Thymus (tissue), 11 donors: ENCODE data around the gene CFL1. TPM values are rescaled to one million over a fixed set of nuclear protein-coding genes. Genes with fewer than 3 reads are reported as not detected.

Experiments
- DNase-seq, 9 donors: peaks; one replicate each; pipeline ENCODE4 v3.0.0-alpha.2; 2013; ENCODE audit warnings: low spot score in 9 of 9, low read depth in 6 of 9, missing footprints in 1 of 9
- H3K27ac ChIP-seq, 2 donors: one replicate each; pipeline ENCODE4 v1.5.1; 2013; ENCODE audit warnings: control low read depth in 1 of 2, low read depth in 1 of 2, low read length in 1 of 2, mild to moderate bottlenecking in 1 of 2, moderate library complexity in 1 of 2
- H3K27me3 ChIP-seq, 2 donors: one replicate each; pipeline ENCODE4 v1.5.1; 2013; ENCODE audit warnings: low read length in 1 of 2; ENCODE audit not compliant: control insufficient read depth in 2 of 2, insufficient read depth in 1 of 2
- H3K36me3 ChIP-seq, 2 donors: one replicate each; pipeline ENCODE4 v1.5.1; 2013; ENCODE audit warnings: low read length in 1 of 2, mild to moderate bottlenecking in 1 of 2, moderate library complexity in 1 of 2; ENCODE audit not compliant: control insufficient read depth in 2 of 2, insufficient read depth in 2 of 2
- H3K4me1 ChIP-seq, 2 donors: one replicate each; pipeline ENCODE4 v1.5.1; 2013; ENCODE audit warnings: low read length in 2 of 2; ENCODE audit not compliant: control insufficient read depth in 2 of 2, insufficient read depth in 2 of 2
- H3K4me3 ChIP-seq, 2 donors: one replicate each; pipeline ENCODE4 v1.5.1; 2013; ENCODE audit warnings: low read length in 2 of 2, control low read depth in 1 of 2, mild to moderate bottlenecking in 1 of 2
- H3K9me3 ChIP-seq, 2 donors: one replicate each; pipeline ENCODE4 v1.5.1; 2013; ENCODE audit warnings: low read length in 1 of 2, mild to moderate bottlenecking in 1 of 2; ENCODE audit not compliant: control insufficient read depth in 2 of 2, insufficient read depth in 1 of 2
- WGBS: extraction: QIAGEN DNeasy Blood & Tissue Kit; methylation state at CpG from one replicate; pipeline ENCODE4 v1.1.7; 2013; 5-methylcytosine and 5-hydroxymethylcytosine counted together
- polyA plus RNA-seq: library from polyadenylated mRNA; stranded (reverse); fragments of 200-250 nt; gene quantifications from one replicate; pipeline ENCODE4 v1.2.3, GENCODE V29; 2013
- total RNA-seq: library from RNA; stranded (reverse); fragments of 120-200 nt; gene quantifications from one replicate; pipeline ENCODE4 v1.2.4, GENCODE V29; 2013
- donor health status: healthy.

CFL1 gene
- total and polyA plus RNA-seq, 2 donors: 673 to 1,006 TPM

DNA sequence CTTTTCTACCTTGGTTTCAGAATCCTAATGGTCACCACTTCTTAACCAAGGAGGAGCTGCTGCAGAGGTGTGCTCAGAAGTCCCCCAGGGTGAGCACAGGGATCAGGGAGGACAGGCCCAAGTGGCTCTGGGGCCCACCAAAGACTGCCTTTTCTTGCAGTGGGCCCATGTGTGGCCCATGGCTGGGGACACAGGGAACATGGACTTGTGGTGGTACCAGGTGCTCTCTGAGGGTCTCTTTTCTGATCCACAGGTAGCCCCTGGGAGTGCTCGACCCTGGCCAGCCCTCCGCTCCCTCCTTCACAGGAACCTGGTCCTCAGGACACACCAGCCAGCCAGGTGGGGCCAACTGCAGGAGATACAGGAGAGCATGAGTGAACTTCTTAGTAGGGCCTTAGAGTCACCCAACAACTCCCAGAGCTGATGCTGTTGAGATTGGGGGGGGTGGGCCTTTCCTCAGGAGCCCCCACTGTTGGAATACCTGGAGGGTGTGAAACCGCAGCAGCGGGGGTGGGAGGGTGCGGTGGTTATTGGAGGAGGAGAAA, 4.3 kb upstream of the CFL1 start:
- Histone ChIP-seq H3K9me3 (peaks cover 0 to 8% of the 10 kb centered on the region in 2 donors), H3K4me3 (no peak overlapping the region), H3K36me3 (peaks cover 56 to 59% of the 10 kb centered on the region in 2 donors), H3K4me1 (peaks cover 10 to 34% of the 10 kb centered on the region in 2 donors), H3K27ac (no peak overlapping the region), H3K27me3 (no peaks in the 10 kb centered on the region)
- WGBS: 90% methylated on average over 5 of the region's 5 CpGs
- DNase-seq: no peak

GRCh38 chr11:65861533-65862183, 3.7 kb upstream of the CFL1 start:
- Histone ChIP-seq H3K4me3 (peak overlapping the region; percentile 75 to 93), H3K27ac (no peak overlapping the region), H3K4me1 (peaks cover 10 to 32% of the 10 kb centered on the region in 2 donors), H3K36me3 (peaks cover 50 to 54% of the 10 kb centered on the region in 2 donors), H3K27me3 (no peaks in the 10 kb centered on the region), H3K9me3 (peaks cover 0 to 8% of the 10 kb centered on the region in 2 donors)
- no peak for DNase-seq
- WGBS: 96% methylated on average over 13 of the region's 13 CpGs

DNA sequence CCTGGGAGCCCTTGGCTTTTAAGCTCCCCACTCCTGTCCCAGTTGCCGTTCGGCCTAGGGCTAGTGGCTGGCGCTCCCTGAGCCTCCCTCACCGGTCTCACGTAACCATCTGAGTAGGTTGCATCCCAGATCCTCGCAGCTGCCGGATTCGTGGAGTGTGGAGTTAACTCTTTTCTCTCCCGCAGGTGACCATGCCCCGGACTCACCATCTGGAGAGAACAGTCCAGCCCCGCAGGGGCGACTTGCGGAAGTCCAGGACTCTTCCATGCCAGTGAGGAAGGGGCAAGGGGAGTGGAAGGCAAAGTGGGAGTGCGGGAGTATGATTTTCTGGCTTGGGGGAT, 3.2 kb upstream of the CFL1 start:
- Histone ChIP-seq H3K36me3 (peaks cover 50 to 54% of the 10 kb centered on the region in 2 donors), H3K9me3 (peaks cover 0 to 8% of the 10 kb centered on the region in 2 donors), H3K27ac (peak overlapping the region; percentile 97 to 99), H3K27me3 (no peaks in the 10 kb centered on the region), H3K4me1 (peaks cover 15 to 37% of the 10 kb centered on the region in 2 donors), H3K4me3 (peak overlapping the region; percentile 75 to 93)
- 23% methylated on average over 14 of the region's 14 CpGs for WGBS
- DNase-seq: no peak

DNA sequence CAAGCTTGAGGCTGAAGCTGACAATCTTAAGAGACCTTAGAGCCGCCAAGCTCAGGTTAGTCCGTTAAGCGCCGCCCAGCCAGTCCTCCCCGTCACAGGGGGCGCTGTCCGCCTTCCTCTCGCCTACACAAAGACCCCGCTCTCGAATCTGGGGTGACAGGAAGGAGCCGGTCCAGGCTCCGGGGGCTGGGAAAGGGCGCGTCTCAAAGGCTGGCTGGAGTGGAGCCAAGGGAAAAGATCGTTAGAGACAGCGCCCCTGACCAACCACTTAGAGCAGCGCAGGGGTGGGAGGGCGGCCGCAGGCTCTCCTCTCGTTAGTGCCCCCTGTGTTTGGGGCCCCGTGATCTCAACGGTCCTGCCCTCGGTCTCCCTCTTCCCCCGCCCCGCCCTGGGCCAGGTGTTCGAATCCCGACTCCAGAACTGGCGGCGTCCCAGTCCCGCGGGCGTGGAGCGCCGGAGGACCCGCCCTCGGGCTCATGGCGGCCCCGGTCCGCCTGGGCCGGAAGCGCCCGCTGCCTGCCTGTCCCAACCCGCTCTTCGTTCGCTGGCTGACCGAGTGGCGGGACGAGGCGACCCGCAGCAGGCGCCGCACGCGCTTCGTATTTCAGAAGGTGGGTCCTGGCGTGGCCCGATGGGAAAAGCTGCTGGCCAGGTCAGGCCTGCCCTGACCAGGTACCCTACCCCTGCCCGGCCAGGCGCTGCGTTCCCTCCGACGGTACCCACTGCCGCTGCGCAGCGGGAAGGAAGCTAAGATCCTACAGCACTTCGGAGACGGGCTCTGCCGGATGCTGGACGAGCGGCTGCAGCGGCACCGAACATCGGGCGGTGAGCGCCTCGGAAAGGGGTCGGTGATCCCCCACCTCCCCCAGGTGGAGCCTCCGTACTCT, 2.5 kb upstream of the CFL1 start, which contains the start of gene MUS81:
MUS81 (plus strand) TSS at position 156 of the 887 bp plus-strand sequence; CDS start at position 477, 321 bp downstream.
- peak; percentile 92 to 99 (median 96) for DNase-seq
- Histone ChIP-seq H3K9me3 (peaks cover 0 to 8% of the 10 kb centered on the region in 2 donors), H3K4me3 (peak within 1 kb of the TSS; percentile 75 to 93), H3K36me3 (peaks cover 50 to 54% of the 10 kb centered on the region in 2 donors), H3K27ac (peak within 1 kb of the TSS; percentile 97 to 99), H3K27me3 (no peaks in the 10 kb centered on the region), H3K4me1 (peaks cover 18 to 43% of the 10 kb centered on the region in 2 donors)
- under 1% methylated on average over 78 of the region's 78 CpGs for WGBS

GRCh38 chr11:65859812-65860277, 1.9 kb upstream of the CFL1 start:
- under 1% methylated on average over 16 of the region's 16 CpGs for WGBS
- Histone ChIP-seq H3K27me3 (no peaks in the 10 kb centered on the region), H3K9me3 (peaks cover 0 to 8% of the 10 kb centered on the region in 2 donors), H3K36me3 (peaks cover 50 to 54% of the 10 kb centered on the region in 2 donors), H3K4me1 (peaks cover 22 to 45% of the 10 kb centered on the region in 2 donors), H3K4me3 (peak overlapping the region; percentile 75 to 93), H3K27ac (peak overlapping the region; percentile 97 to 99)
- no peak for DNase-seq

DNA sequence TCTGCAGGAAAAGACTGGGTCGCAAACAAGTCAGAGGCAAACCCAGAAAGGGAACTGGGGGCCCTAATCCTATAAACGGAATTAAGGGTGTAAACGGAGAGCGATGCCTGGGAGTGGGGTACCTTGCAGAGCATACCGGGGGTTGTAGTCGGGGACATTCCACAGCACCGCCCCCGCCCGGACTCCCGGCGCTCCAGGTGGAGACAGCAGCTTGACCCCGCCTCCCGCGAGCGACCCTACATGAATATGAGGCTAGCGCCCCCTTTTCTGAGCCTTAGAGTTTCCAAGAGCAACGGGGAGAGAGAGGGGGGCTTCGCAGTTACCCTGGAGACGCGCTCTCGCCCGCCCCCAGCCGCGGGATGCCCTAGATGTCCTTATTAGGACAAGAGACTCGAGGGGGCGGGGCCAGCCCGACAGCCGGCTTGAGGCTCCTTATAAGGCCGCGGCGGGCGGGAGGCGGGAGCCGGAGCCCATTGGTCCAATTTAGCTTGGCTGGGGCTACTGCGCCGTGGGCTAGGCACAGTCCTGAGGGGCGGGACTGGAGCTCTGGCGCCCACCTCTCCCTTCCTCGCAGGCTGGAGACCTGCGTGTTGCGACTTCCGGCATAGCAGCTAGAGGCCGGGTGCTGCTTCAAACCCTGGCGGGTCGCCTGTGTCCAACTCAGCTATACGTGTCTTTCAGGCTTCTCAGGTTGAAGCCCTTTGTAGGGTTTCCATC, 1.3 kb upstream of the CFL1 start:
- WGBS: under 1% methylated on average over 46 of the region's 46 CpGs
- DNase-seq: peak; percentile 95 to 100 (median 98)
- Histone ChIP-seq H3K36me3 (peaks cover 50 to 54% of the 10 kb centered on the region in 2 donors), H3K4me1 (peaks cover 22 to 45% of the 10 kb centered on the region in 2 donors), H3K27ac (peak overlapping the region; percentile 97 to 99), H3K27me3 (no peaks in the 10 kb centered on the region), H3K9me3 (peaks cover 0 to 8% of the 10 kb centered on the region in 2 donors), H3K4me3 (peak overlapping the region; percentile 75 to 93)

- Histone ChIP-seq H3K4me1 (peaks cover 22 to 45% of the 10 kb centered on the region in 2 donors), H3K27me3 (no peaks in the 10 kb centered on the region), H3K36me3 (peaks cover 50 to 54% of the 10 kb centered on the region in 2 donors), H3K9me3 (peaks cover 0 to 8% of the 10 kb centered on the region in 2 donors), H3K4me3 (peak overlapping the region; percentile 75 to 93), H3K27ac (peak overlapping the region; percentile 97 to 99)
- WGBS: under 1% methylated on average over 10 of the region's 10 CpGs
- peak in 1 of 9 donors; percentile 29 for DNase-seq
These were observed 704 bp upstream of the CFL1 start for GRCh38 chr11:65858681-65859087.

GRCh38 chr11:65857500-65857852, 504 bp downstream of the CFL1 start:
- Histone ChIP-seq H3K4me3 (peak overlapping the region; percentile 75 to 93), H3K27ac (peak overlapping the region; percentile 93 to 99), H3K27me3 (no peaks in the 10 kb centered on the region), H3K36me3 (peaks cover 50 to 54% of the 10 kb centered on the region in 2 donors), H3K9me3 (peaks cover 0 to 17% of the 10 kb centered on the region in 2 donors), H3K4me1 (peaks cover 22 to 45% of the 10 kb centered on the region in 2 donors)
- peak in 6 of 9 donors; percentile 55 to 83 (median 64) for DNase-seq
- 1% methylated on average over 49 of the region's 49 CpGs for WGBS
